Adrenal gland (tissue), 12 donors: ENCODE data around the gene SEC24A. TPM values are rescaled to one million over a fixed set of nuclear protein-coding genes. Genes with fewer than 3 reads are reported as not detected.
"Not testable (repeated sequence)": the region's sequence is repeated elsewhere in the genome, so short reads cannot be mapped to it uniquely, and the experiment has no call there.

ENCODE experiments used
- DNase-seq, 7 donors: peaks; one replicate each; pipeline ENCODE4 v3.0.0-alpha.2; 2019 to 2020
- H3K27ac ChIP-seq, 5 donors: fragments of 200-600 bp; sonication (generic) in 4 of 5; 1 replicate in 3 of 5; 2 replicates in 2 of 5; pipeline versions ENCODE4 v1.5.1 to v1.8.0; 2016 to 2020; ENCODE audit warnings: mild to moderate bottlenecking in 1 of 5
- H3K27me3 ChIP-seq: fragments of 200-600 bp; 2 replicates; pipeline ENCODE4 v1.8.0; 2021
- H3K36me3 ChIP-seq, 2 donors: fragments of 200-600 bp; replicated peaks in 1 of 2; 1 replicate in 1 of 2; 2 replicates in 1 of 2; pipeline versions ENCODE4 v1.5.1 to v1.8.0; 2018 to 2022
- H3K4me1 ChIP-seq, 2 donors: fragments of 200-600 bp; replicated peaks in 1 of 2; 1 replicate in 1 of 2; 2 replicates in 1 of 2; pipeline versions ENCODE4 v1.5.1 to v1.8.0; 2018 to 2021
- H3K4me3 ChIP-seq, 4 donors: fragments of 200-600 bp; sonication (generic) in 3 of 4; one replicate each; pipeline ENCODE4 v1.5.1; 2016 to 2018
- H3K9me3 ChIP-seq, 3 donors: fragments of 200-600 bp; sonication (generic) in 1 of 3; replicated peaks in 1 of 3; 1 replicate in 2 of 3; 2 replicates in 1 of 3; pipeline versions ENCODE4 v1.5.1 to v1.8.0; 2016 to 2021
- CTCF ChIP-seq, 6 experiments: fragments of 450-650 bp in 4 of 6; fragments of 200-600 bp in 2 of 6; sonication (generic) in 1 of 6; IDR thresholded peaks; 1 replicate in 5 of 6; 2 replicates in 1 of 6; pipeline versions ENCODE4 v1.5.1 to v1.8.0; 2016 to 2021; ENCODE audit warnings: antibody characterized with exemption in 6 of 6, mild to moderate bottlenecking in 2 of 6, moderate library complexity in 1 of 6
- POLR2A ChIP-seq, 2 donors: fragments of 450-650 bp; IDR thresholded peaks; one replicate each; pipeline ENCODE4 v1.6.1; 2017; ENCODE audit warnings: antibody characterized with exemption in 2 of 2, mild to moderate bottlenecking in 2 of 2, moderate library complexity in 1 of 2
- WGBS, 4 donors: extraction: QIAGEN DNeasy Blood & Tissue Kit in 2 of 4; methylation state at CpG; one replicate each; pipeline versions ENCODE4 v1.1.5 to v1.1.7; 2013 to 2017; 5-methylcytosine and 5-hydroxymethylcytosine counted together
- intact Hi-C, 2 donors: fragments of 100-400 bp; cut with DNase I; formaldehyde crosslinking; loops; one replicate each; pipeline versions ENCODE4 v1.14.1 to v1.15.0; 2022 to 2023
- polyA plus RNA-seq, 3 donors: library from polyadenylated mRNA; stranded (reverse); fragments of 200-250 nt in 2 of 3; fragments of 350-450 nt in 1 of 3; fragmentation: Illumina TruSeq in 1 of 3; extraction: RNeasy Lipid Tissue Mini Kit (QIAGEN cat#74804) in 1 of 3; gene quantifications; one replicate each; pipeline ENCODE4 v1.2.3, GENCODE V29; 2013 to 2014
- total RNA-seq, 9 donors: library from RNA; depleted of rRNA in 4 of 9; stranded (reverse); fragments of >200 nt in 4 of 9; fragments of 120-200 nt in 1 of 9; fragmentation: NEBNext Ultra II Directional in 1 of 9; extraction: Animal tissue kit (Norgen Biotek cat#: 25700) in 1 of 9; gene quantifications; one replicate each; pipeline versions ENCODE4 v1.1.0 to v1.2.4, GENCODE V29; 2013 to 2023
- donor health status: healthy with polysubstance abuse.
- donor health status: Bipolar disorder and iron deficiency.
- donor health status: DM: yes; HTN: yes; CAD: no.
- donor health status: DM: no; HTN: no; CAD: no.
- donor health status: DM: no; HTN: no; CAD: no.
- donor health status: DM: yes; HTN: yes; CAD: no.

SEC24A gene
- total and polyA plus RNA-seq, 12 donors: 2.3 to 67.8 (median 27.0) TPM

DNA sequence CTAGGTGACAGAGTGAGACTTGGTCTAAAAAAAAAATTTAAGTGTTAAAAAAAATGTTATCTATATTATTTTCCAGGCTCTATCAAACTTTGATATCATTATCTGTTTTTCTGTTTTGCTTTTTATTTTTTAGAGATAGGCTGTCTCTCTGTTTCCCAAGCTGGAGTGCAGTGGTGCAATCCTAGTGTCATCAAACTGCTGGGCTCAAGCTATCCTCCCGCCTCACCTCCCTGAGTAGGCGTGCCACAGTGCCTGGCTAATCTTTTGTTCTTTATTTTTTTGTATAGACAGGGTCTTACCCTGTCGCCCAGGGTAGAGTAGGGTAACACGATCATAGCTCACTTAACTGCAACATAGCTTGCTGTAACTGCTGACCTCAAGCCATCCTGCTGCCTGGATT lies 14.4 kb downstream of the SEC24A start:
- H3K36me3 ChIP-seq: peaks cover 0 to 29% of the 10 kb centered on the region in 2 donors
- H3K4me1 ChIP-seq: peaks cover 7 to 10% of the 10 kb centered on the region in 2 donors
- intact Hi-C loops: no loop called here
- H3K27ac ChIP-seq: no peak overlapping the region
- H3K27me3 ChIP-seq: no peaks in the 10 kb centered on the region
- WGBS, 4 donors: 87 to 91% (median 89%) methylated on average over 4 of the region's 4 CpGs
- H3K9me3 ChIP-seq: no peaks in the 10 kb centered on the region
- no peak overlapping the region for H3K4me3 ChIP-seq
- DNase-seq: peak in 3 of 7 donors; percentile 26 to 43 (median 35)
- no peak for TF ChIP-seq CTCF (IDR thresholded peaks at IDR 0.05)

GRCh38 chr5:134664448-134664847 lies 15.9 kb downstream of the SEC24A start:
- H3K9me3 ChIP-seq: no peaks in the 10 kb centered on the region
- no peaks in the 10 kb centered on the region for H3K27me3 ChIP-seq
- H3K36me3 ChIP-seq: peaks cover 0 to 38% of the 10 kb centered on the region in 2 donors
- WGBS, 4 donors: 92 to 97% (median 95%) methylated on average over 2 to 3 of the region's 3 CpGs
- H3K4me3 ChIP-seq: no peak overlapping the region
- no peak for DNase-seq
- no peak for TF ChIP-seq POLR2A (IDR thresholded peaks at IDR 0.05)
- no peak for TF ChIP-seq CTCF (IDR thresholded peaks at IDR 0.05)
- H3K4me1 ChIP-seq: peaks cover 7 to 10% of the 10 kb centered on the region in 2 donors
- intact Hi-C loops: no loop called here
- no peak overlapping the region for H3K27ac ChIP-seq

DNA sequence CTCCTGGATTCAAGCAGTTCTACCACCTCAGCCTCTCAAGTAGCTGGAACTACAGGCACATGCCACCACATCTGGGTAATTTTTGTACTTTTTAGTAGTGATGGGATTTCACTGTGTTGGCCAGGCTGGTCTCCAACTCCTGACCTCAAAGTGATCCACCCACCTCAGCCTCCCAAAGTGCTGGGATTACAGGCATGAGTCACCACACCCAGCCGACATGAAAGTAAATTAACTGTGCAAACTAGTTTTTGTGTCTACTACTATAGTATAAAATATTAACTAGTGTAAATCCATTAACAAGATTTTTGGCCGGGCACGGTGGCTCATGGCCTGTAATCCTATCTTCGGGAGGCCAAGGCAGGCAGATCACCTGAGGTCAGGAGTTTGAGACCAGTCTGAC lies 25.0 kb downstream of the SEC24A start:
- H3K27me3 ChIP-seq, H3K9me3 ChIP-seq, H3K27ac ChIP-seq, DNase-seq, intact Hi-C loops, H3K4me1 ChIP-seq, H3K4me3 ChIP-seq: not testable (repeated sequence)
- H3K36me3 ChIP-seq: peaks cover 0 to 92% of the 10 kb centered on the region in 2 donors
- 88 to 92% (median 90%) methylated on average over 4 of the region's 4 CpGs for WGBS, 4 donors

- H3K27ac ChIP-seq, H3K4me3 ChIP-seq, H3K4me1 ChIP-seq, DNase-seq, H3K9me3 ChIP-seq, intact Hi-C loops, H3K27me3 ChIP-seq: not testable (repeated sequence)
- 85 to 93% (median 87%) methylated on average over 4 of the region's 4 CpGs for WGBS, 4 donors
- peaks cover 0 to 96% of the 10 kb centered on the region in 2 donors for H3K36me3 ChIP-seq
These were observed 28.8 kb downstream of the SEC24A start for GRCh38 chr5:134677357-134677756.

GRCh38 chr5:134690144-134690543 lies 41.6 kb downstream of the SEC24A start:
- H3K27me3 ChIP-seq, DNase-seq, intact Hi-C loops, H3K4me3 ChIP-seq, H3K9me3 ChIP-seq, H3K27ac ChIP-seq, H3K4me1 ChIP-seq: not testable (repeated sequence)
- peaks cover 0 to 81% of the 10 kb centered on the region in 2 donors for H3K36me3 ChIP-seq
- WGBS, 4 donors: 91 to 95% (median 94%) methylated on average over 8 of the region's 8 CpGs

GRCh38 chr5:134692722-134693121 lies 44.1 kb downstream of the SEC24A start:
- no peak for DNase-seq
- Histone ChIP-seq H3K36me3 (peaks cover 0 to 69% of the 10 kb centered on the region in 2 donors), H3K27me3 (no peaks in the 10 kb centered on the region), H3K9me3 (no peaks in the 10 kb centered on the region), H3K4me3 (no peak overlapping the region), H3K27ac (no peak overlapping the region), H3K4me1 (no peaks in the 10 kb centered on the region)
- intact Hi-C loops: no loop called here
- no peak for TF ChIP-seq CTCF (IDR thresholded peaks at IDR 0.05)
- TF ChIP-seq POLR2A (IDR thresholded peaks at IDR 0.05): no peak
